DMS79 (cell line): ENCODE results near the gene KIAA0513.

Source experiments
- DNase-seq: peaks from one replicate; lab custom pipeline; 2025; lab: John Stamatoyannopoulos, UW

Gene KIAA0513

GRCh38 chr16:85005285-85006069, 22.1 kb upstream of the KIAA0513 start:
- DNase-seq: no peak

GRCh38 chr16:85006639-85007038, 21.0 kb upstream of the KIAA0513 start:
- DNase-seq: no peak

GRCh38 chr16:85007496-85008214, 19.9 kb upstream of the KIAA0513 start:
- DNase-seq: no peak

GRCh38 chr16:85008271-85008670, 19.3 kb upstream of the KIAA0513 start:
- no peak for DNase-seq

GRCh38 chr16:85010446-85010930, 17.1 kb upstream of the KIAA0513 start:
- no peak for DNase-seq

GRCh38 chr16:85010931-85011845, 16.4 kb upstream of the KIAA0513 start, which contains the start of gene ZDHHC7:
Gene ZDHHC7 (minus strand): TSS chr16:85011535. CDS start chr16:84990618, 20,917 bp downstream.
- DNase-seq: peak; percentile 43

- no peak for DNase-seq
Observed at GRCh38 chr16:85011846-85012284, 15.7 kb upstream of the KIAA0513 start.

GRCh38 chr16:85014311-85014710, 13.3 kb upstream of the KIAA0513 start:
- no peak for DNase-seq

- no peak for DNase-seq
Observed at GRCh38 chr16:85015481-85016187, 12.0 kb upstream of the KIAA0513 start.

GRCh38 chr16:85017151-85017550, 10.4 kb upstream of the KIAA0513 start:
- no peak for DNase-seq

GRCh38 chr16:85017633-85018032, 10.0 kb upstream of the KIAA0513 start:
- no peak for DNase-seq

- no peak for DNase-seq
Observed at GRCh38 chr16:85018529-85019236, 8.9 kb upstream of the KIAA0513 start.

- peak; percentile 55 for DNase-seq
Observed at GRCh38 chr16:85019659-85020245, 7.8 kb upstream of the KIAA0513 start.

GRCh38 chr16:85025781-85026653, 1.6 kb upstream of the KIAA0513 start:
- no peak for DNase-seq

GRCh38 chr16:85026703-85027102, 892 bp upstream of the KIAA0513 start:
- DNase-seq: no peak

GRCh38 chr16:85027958-85028684, 526 bp downstream of the KIAA0513 start:
- no peak for DNase-seq

- DNase-seq: no peak
Observed at GRCh38 chr16:85028685-85029407, 1.3 kb downstream of the KIAA0513 start.

- no peak for DNase-seq
Observed at GRCh38 chr16:85029408-85029784, 1.8 kb downstream of the KIAA0513 start.
